Dendritic cell treated with granulocyte-macrophage colony-stimulating factor and Interleukin-4, amounts not matched to agents 40 ng/mL and 50 ng/mL, for 4 days (primary cell): ENCODE results near the gene TMEM242.

Experiments used
- H3K27ac Mint-ChIP-seq: one replicate; pipeline ENCODE4 v1.8.0; 2022; ENCODE audit warnings: mild to moderate bottlenecking, mixed read lengths
- H3K27me3 Mint-ChIP-seq: one replicate; pipeline ENCODE4 v1.8.0; 2022; ENCODE audit warnings: mild to moderate bottlenecking, mixed read lengths
- H3K36me3 Mint-ChIP-seq: one replicate; pipeline ENCODE4 v1.8.0; 2022; ENCODE audit warnings: low read depth, mixed read lengths
- H3K4me1 Mint-ChIP-seq: one replicate; pipeline ENCODE4 v1.8.0; 2022; ENCODE audit warnings: low read depth, mixed read lengths
- H3K4me3 Mint-ChIP-seq: one replicate; pipeline ENCODE4 v1.8.0; 2022; ENCODE audit warnings: mild to moderate bottlenecking, moderate library complexity, mixed read lengths
- H3K9me3 Mint-ChIP-seq: one replicate; pipeline ENCODE4 v1.8.0; 2022; ENCODE audit warnings: mixed read lengths
- intact Hi-C: fragments of 100-400 bp; cut with micrococcal nuclease; formaldehyde crosslinking; loops from one replicate; pipeline ENCODE4 v1.15.0; 2022

Gene TMEM242

DNA sequence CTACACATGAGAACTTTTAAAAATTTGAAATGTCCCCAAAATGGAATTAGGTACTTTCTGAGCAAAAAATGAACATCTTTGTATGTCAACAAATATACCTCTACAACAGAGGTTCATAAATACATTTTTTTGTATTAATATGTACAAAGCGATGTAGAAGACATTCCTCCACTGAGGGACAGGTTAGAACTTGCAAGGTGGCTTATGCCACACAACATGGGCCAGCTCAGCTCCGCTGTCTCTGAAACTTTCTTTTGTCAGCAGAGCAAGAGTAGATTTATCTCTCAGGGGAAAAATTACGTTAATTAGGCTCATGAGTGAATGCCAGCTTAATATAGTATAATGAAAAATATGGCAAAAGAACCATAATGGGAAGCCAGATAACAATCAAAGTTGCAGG, 10.6 kb upstream of the TMEM242 start:
- intact Hi-C loops: loop anchor here (2.0 kb wide), 1 partner anchor 19 kb away; no protein-coding TSS in a partner anchor
- H3K4me1 Mint-ChIP-seq: peaks cover 5% of the 10 kb centered on the region
- no peak overlapping the region for H3K27ac Mint-ChIP-seq
- H3K27me3 Mint-ChIP-seq: peaks cover 11% of the 10 kb centered on the region
- H3K36me3 Mint-ChIP-seq: no peaks in the 10 kb centered on the region
- no peak overlapping the region for H3K4me3 Mint-ChIP-seq
- no peaks in the 10 kb centered on the region for H3K9me3 Mint-ChIP-seq

DNA sequence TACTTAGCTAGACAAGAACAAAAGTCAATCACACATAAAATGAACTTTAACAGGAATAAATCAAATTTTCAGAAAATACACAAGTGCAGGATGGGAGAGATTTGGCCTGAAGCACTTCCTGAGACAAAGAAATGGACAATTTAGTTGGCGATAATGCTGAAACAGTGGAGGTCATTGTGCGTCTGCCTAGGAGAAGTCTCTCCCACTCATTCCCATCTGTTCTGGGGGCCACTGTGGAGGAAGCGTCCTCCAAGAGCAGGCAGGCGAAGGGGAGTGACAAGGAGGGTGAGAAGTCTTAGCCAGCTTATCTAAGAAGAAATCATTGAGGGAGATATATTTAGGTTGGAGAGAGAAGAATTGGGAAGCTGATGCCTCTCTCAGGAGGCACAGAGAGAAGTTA, 10.2 kb upstream of the TMEM242 start:
- Mint-ChIP-seq H3K36me3 (no peaks in the 10 kb centered on the region), H3K27ac (no peak overlapping the region), H3K9me3 (no peaks in the 10 kb centered on the region), H3K4me1 (peaks cover 5% of the 10 kb centered on the region), H3K4me3 (no peak overlapping the region), H3K27me3 (peaks cover 11% of the 10 kb centered on the region)
- intact Hi-C loops: no loop called here

DNA sequence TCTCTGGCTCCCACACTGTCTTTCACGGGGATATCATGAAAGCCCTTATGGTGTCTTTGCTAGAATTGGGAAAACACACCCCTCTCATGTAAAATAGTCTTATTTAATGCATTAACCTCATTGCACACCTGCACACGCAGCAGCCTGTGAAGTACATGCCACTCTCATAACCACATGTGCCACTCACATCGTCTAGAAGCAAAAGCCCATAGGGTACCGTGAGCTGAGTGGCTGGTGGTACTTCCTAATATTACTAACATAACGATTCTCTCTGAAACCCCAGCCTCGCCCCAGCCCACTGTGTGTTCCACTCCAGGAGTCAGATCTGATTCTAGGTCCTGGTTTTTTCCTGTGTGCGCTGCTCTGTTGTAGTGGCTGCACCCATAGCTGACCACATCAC, 9.5 kb upstream of the TMEM242 start:
- Mint-ChIP-seq H3K4me3 (no peak overlapping the region), H3K4me1 (peaks cover 5% of the 10 kb centered on the region), H3K27me3 (peaks cover 11% of the 10 kb centered on the region), H3K9me3 (no peaks in the 10 kb centered on the region), H3K27ac (no peak overlapping the region), H3K36me3 (no peaks in the 10 kb centered on the region)
- intact Hi-C loops: no loop called here

DNA sequence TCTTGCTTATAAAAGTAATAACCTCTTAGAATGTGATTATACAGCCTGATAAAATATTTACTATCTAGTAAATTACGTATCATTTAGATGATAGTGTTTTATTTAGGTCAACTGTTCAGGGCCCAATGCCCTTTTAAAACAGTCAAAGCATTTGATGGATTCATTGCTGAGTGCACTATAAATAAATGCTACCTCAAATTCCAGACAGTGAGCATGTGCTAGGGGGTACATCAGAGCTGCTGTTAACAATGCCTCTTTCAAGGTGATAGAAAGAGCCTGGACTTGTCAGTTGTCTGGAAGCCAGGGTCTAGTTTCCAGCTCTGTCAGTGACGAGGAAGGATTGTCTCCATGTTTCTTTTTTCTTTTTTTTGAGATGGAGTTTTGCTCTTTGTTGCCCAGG, 7.5 kb upstream of the TMEM242 start:
- Mint-ChIP-seq H3K4me1 (peaks cover 5% of the 10 kb centered on the region), H3K27ac (no peak overlapping the region), H3K9me3 (no peaks in the 10 kb centered on the region), H3K4me3 (no peak overlapping the region), H3K36me3 (no peaks in the 10 kb centered on the region), H3K27me3 (peaks cover 17% of the 10 kb centered on the region)
- intact Hi-C loops: no loop called here

DNA sequence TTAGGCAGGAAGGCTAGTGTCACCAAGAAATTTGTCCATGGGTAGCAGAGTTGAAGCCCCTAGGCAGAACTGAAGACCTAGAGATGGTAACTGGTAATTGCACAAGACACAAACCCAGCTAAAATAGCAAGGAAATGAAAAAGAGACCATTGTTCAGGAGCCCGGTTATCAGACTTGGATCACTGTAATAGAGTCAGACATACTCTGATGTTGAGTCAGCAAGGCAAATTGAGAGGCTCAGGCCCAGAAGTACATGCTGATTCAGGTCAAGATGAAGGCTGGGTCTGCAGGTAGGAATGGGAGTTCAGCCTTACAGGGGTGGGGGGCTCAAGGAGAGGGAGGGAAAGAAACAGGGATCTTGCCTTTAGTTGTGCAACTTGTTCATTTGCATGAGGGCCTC, 6.5 kb upstream of the TMEM242 start:
- H3K36me3 Mint-ChIP-seq: no peaks in the 10 kb centered on the region
- intact Hi-C loops: no loop called here
- H3K9me3 Mint-ChIP-seq: no peaks in the 10 kb centered on the region
- no peak overlapping the region for H3K4me3 Mint-ChIP-seq
- H3K4me1 Mint-ChIP-seq: peaks cover 2% of the 10 kb centered on the region
- peaks cover 22% of the 10 kb centered on the region for H3K27me3 Mint-ChIP-seq
- no peak overlapping the region for H3K27ac Mint-ChIP-seq

DNA sequence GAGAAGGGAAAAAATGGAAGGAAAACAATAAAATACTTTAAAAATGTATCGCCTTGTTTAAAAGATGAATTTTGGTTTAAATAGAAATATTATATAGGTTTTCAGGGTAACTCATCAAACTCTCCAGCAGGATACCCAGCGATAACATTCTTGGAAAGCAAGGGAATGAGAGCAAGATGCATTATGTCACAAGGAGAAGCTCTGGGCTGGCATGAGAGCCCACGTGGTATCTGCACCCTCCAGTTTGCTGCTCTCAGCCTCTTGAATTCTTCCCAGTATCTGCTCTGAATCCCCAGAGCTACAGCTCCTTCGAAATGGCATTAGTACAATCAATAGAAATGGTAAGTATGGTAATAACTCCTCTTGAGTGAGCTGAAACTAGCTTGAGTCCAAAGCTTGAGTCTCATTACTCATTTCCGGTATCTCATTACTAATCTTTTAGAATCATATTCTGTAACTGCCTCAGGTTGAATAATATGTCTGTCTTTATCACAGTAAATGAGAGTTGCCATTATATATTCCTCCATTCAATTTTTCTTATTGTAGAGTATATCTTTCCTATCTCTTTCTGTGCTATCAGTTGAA, 4.9 kb upstream of the TMEM242 start:
- Mint-ChIP-seq H3K4me1 (peaks cover 8% of the 10 kb centered on the region), H3K27me3 (peaks cover 20% of the 10 kb centered on the region), H3K4me3 (no peak overlapping the region), H3K9me3 (no peaks in the 10 kb centered on the region), H3K36me3 (peaks cover 9% of the 10 kb centered on the region), H3K27ac (no peak overlapping the region)
- intact Hi-C loops: no loop called here

DNA sequence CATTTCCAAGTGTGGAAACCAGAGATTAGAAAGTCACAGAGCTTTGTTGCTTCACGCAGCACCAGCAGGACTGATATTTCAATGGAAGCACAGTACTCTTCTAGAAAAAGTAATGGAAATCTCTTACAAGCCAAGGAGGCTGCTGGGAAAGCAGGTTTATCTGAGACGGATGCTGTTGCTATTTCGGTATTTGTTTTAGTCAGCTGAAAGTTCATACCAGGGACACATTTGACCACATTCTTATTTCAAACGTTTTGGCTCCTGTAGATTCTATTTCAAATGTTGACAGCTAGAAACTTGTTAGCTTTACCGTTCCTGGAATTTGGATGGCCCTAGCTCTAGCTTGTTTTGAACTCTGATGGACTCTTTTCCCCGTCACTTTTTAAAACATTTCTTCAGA, 3.7 kb upstream of the TMEM242 start:
- no peaks in the 10 kb centered on the region for H3K9me3 Mint-ChIP-seq
- H3K36me3 Mint-ChIP-seq: peaks cover 15% of the 10 kb centered on the region
- peaks cover 15% of the 10 kb centered on the region for H3K27me3 Mint-ChIP-seq
- intact Hi-C loops: no loop called here
- peaks cover 8% of the 10 kb centered on the region for H3K4me1 Mint-ChIP-seq
- H3K27ac Mint-ChIP-seq: no peak overlapping the region
- H3K4me3 Mint-ChIP-seq: no peak overlapping the region

DNA sequence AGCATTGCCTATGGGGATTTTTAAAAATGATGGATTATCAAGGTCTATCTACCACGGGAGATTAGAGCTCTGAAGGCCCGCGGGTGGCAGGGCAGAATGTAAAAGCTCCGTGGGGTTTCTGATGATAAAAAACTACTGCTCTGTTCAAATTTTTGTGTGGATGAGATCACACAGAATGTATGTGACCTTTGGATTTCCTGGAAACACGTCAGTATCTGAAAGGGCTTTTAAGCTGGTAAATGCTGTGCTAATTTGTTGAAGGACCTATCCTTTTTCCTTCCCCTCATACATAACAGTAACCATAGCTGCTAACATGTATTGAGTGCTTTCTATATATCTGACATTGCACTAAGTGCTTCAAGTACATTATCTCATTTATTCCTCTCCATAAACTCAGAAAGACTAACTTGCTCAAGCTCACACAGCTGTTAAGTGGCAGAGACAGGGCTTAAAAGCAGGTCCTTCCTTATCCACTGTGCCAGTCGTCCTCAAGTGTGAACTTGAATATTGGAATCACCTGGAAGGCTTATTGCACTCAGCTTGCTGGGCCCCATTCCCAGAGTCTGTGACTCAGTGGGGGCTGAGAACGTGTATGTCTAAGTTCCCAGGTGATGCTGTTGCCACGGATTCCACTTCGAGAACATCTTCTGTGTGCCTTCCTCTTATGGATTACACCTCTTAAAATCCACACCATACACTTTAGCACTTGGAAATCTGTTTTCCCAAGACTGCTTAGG, 1.9 kb upstream of the TMEM242 start:
- intact Hi-C loops: no loop called here
- peaks cover 15% of the 10 kb centered on the region for H3K36me3 Mint-ChIP-seq
- H3K4me3 Mint-ChIP-seq: no peak overlapping the region
- H3K27ac Mint-ChIP-seq: no peak overlapping the region
- H3K27me3 Mint-ChIP-seq: peaks cover 15% of the 10 kb centered on the region
- H3K9me3 Mint-ChIP-seq: no peaks in the 10 kb centered on the region
- peaks cover 8% of the 10 kb centered on the region for H3K4me1 Mint-ChIP-seq

DNA sequence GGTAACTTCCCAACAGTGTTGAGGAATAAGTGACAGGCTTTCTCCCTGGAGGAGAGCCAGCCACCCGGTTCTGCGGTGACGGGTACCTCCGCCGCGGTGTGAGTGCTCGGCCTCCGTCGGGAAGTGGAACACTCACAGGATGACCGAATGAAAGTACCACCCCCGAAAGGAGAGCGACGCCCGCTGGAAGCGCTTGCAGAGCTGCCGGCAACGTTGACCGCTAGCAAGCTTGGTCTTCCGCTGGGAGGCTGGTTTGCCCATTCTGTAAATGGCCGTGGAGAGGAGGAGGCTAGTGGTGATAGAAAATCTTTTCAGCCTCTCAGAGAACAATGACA, 614 bp upstream of the TMEM242 start:
- H3K9me3 Mint-ChIP-seq: no peaks in the 10 kb centered on the region
- intact Hi-C loops: loop anchor here (2.0 kb wide), 1 partner anchor 57 kb away; the partner anchor contains the start of gene ZDHHC14
- peaks cover 16% of the 10 kb centered on the region for H3K36me3 Mint-ChIP-seq
- H3K4me3 Mint-ChIP-seq: peak overlapping the region; percentile 96
- H3K27ac Mint-ChIP-seq: peak overlapping the region; percentile 99
- peaks cover 8% of the 10 kb centered on the region for H3K4me1 Mint-ChIP-seq
- peaks cover 13% of the 10 kb centered on the region for H3K27me3 Mint-ChIP-seq

DNA sequence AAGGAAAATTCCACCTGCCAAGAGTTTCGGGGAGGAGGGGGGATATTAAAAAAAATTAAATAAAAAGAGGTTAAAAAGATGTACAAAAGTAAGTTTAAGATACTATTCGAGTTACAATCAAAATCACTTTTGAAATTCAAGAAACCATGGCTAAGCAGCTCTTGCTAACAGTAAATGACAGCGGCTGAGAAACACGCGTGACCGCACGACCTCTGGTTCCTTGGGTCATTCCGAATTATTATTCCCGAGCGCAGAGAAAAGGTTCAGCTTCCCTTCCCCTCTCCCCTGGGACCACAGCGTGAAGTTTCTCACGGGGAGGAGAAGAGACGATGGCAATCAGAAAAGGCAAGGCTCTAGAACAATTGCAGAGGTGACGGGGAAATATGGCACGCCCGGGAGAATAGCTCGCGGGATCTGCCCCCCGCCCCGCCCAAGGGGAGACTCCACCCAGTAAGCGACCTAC, 496 bp downstream of the TMEM242 start:
- intact Hi-C loops: loop anchor here (2.0 kb wide), 1 partner anchor 58 kb away; the partner anchor contains the start of gene ZDHHC14
- peaks cover 13% of the 10 kb centered on the region for H3K27me3 Mint-ChIP-seq
- H3K27ac Mint-ChIP-seq: peak overlapping the region; percentile 99
- H3K4me1 Mint-ChIP-seq: peaks cover 9% of the 10 kb centered on the region
- no peaks in the 10 kb centered on the region for H3K9me3 Mint-ChIP-seq
- H3K4me3 Mint-ChIP-seq: peak overlapping the region; percentile 96
- H3K36me3 Mint-ChIP-seq: peaks cover 25% of the 10 kb centered on the region

DNA sequence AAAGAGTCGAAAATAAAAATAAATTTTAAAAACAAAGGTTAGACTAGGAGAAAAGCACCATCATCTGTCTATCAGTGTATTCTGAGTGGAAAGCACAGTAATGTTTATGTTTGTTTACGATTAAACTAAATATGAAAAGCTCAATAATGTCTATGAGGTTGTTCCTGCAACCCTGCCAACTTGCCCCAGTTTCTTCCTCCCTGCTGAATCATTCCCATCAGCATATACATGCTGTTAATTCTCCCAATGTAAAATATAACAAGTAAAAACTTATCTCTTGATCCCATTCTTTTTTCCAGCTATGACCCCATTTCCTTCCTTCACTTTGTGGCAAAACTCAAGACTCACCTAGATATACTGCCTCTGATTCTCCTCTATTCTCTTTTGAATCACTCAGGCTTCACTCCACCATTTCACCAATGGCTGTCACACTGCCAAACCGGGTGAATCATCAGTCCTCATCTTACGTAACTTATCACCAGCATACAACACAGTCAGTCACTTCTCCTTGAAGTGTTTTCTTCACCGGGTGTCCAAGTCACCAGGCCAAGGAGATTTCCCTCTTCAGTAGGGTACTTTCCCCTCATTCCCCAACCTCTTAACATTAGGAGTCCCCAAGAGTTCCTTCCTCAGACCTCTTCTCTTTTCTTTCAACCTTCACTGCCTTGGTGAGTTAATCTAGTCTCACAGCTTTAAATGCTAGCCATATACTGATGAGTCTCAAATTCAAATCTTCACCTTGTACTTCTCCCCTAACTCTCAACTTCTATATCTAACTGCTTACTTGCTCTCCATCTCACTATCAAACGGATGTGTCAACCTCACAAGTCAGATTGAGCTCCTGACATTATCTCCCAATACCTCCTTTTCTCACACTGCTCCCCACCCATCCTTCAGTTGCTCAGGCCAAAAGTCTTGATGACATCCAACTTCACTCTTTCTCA, 6.2 kb downstream of the TMEM242 start:
- Mint-ChIP-seq H3K9me3 (no peaks in the 10 kb centered on the region), H3K27me3 (no peaks in the 10 kb centered on the region), H3K4me3 (no peak overlapping the region), H3K36me3 (peaks cover 44% of the 10 kb centered on the region), H3K27ac (peak overlapping the region; percentile 68), H3K4me1 (peaks cover 12% of the 10 kb centered on the region)
- intact Hi-C loops: no loop called here

DNA sequence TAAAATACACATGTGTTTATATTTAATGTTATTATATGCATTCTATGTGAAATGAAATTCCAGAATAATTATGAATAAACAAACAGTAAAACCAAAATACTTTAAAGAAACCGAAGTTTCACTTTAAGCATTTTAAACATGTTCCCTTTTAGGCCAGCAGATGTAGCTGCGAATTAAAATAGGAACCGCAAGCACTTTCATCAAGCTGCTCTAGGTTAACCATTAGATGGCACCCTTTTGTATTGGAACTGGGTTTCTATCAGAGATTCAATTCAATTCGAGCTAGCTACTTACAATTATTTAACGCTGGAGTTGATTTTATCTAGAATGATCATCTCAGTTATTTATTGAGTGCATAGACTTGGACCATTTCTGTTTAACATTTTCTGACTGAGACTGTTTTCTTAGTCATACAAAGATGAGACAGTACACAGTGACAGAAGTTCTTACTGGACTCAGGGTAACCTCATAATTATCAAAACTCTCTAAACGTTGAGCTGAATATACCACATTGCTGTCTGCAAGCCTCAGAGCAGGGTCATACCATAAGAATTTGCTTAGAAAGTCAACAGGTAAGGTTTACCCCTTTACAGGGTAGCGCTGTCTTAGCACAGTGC, 8.5 kb downstream of the TMEM242 start:
- H3K36me3 Mint-ChIP-seq: peaks cover 64% of the 10 kb centered on the region
- H3K4me1 Mint-ChIP-seq: peaks cover 12% of the 10 kb centered on the region
- H3K4me3 Mint-ChIP-seq: no peak overlapping the region
- H3K9me3 Mint-ChIP-seq: no peaks in the 10 kb centered on the region
- H3K27ac Mint-ChIP-seq: no peak overlapping the region
- H3K27me3 Mint-ChIP-seq: no peaks in the 10 kb centered on the region
- intact Hi-C loops: loop anchor here (1.0 to 2.0 kb wide), 3 partner anchors 20 to 352 kb away; no protein-coding TSS in a partner anchor

DNA sequence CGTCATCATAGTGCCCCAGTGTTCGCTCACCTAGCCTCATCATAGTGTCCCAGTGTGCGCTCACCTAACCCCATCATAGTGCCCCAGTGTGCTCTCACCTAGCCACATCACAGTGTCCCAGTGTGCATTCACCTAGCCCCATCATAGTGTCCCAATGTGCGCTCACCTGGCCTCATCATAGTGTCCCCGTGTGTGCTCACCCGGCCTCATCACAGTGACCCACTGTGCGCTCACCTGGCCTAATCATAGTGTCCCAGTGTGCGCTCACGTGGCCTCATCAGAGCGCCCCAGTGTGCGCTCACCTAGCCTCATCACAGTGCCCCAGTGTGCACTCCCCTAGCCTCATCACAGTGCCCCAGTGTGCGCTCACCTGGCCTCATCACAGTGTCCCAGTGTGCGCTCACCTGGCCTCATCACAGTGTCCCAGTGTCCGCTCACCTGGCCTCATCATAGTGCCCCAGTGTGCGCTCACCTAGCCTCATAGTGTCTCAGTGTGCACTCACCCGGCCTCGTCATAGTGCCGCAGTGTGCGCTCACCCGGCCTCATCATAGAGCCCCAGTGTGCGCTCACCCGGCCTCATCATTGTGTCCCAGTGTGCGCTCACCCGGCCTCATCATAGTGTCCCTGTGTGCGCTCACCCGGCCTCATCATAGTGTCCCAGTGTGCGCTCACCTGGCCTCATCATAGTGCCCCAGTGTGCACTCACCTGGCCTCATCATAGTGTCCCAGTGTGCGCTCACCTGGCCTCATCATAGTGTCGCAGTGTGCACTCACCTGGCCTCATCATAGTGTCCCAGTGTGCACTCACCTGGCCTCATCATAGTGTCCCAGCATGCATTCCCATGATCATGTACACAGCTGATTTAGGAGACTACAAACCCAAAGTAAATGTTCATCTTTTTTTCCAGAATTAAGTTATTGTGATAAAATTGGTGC, 9.5 kb downstream of the TMEM242 start:
- Mint-ChIP-seq H3K36me3 (peaks cover 62% of the 10 kb centered on the region), H3K27me3 (no peaks in the 10 kb centered on the region), H3K27ac (no peak overlapping the region), H3K4me3 (no peak overlapping the region), H3K9me3 (no peaks in the 10 kb centered on the region), H3K4me1 (peaks cover 12% of the 10 kb centered on the region)
- intact Hi-C loops: loop anchor here (1.0 to 2.0 kb wide), 2 partner anchors 21 to 354 kb away; no protein-coding TSS in a partner anchor
